GM21723 (cell line): ENCODE results near the gene THRA.

Experiments
- ATAC-seq: cut with Tn5 transposase; IDR thresholded peaks from one replicate; pipeline ENCODE4 v1.9.1; 2021; ENCODE audit warnings: mild to moderate bottlenecking, moderate library complexity; ENCODE audit not compliant: unreplicated experiment

The THRA gene

DNA sequence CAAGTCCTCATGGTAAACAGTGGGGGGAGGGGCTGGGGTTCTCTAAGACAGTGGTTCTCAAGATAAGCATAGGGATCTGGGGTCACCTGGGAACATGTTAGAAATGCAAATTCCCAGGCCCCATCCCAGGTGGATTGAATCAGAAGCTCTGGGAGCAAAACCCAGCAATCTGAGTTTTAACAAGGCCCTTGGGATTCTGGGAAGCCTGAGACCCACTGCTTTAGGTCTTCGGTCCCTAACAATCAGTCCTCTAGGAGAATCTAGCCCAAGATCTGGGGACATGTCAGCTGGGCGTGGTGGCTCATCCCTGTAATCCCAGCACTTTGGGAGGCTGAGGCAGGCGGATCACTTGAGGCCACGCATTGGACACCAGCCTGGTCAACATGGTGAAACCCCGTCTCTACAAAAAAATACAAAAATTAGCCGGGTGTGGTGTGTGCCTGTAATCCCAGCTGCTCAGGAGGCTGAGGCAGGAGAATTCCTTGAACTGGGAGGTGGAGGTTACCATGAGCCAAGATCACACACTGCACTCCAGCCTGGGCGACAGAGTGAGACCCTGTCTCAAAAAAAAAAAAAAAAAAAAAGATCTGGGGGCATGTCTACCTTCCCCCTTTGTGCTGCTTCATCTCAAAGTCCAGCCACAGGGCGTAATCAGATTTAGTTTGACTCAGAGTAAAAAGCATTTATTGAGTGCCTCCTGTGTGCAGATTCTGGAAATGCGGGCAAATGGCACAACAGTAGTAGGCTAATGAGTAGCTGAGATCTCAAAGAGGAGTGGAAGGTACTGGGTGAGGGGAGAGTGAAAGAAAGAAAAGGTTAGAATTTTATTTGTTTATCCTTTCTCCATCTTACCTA, 46.4 kb downstream of the THRA start:
- ATAC-seq: no peak

DNA sequence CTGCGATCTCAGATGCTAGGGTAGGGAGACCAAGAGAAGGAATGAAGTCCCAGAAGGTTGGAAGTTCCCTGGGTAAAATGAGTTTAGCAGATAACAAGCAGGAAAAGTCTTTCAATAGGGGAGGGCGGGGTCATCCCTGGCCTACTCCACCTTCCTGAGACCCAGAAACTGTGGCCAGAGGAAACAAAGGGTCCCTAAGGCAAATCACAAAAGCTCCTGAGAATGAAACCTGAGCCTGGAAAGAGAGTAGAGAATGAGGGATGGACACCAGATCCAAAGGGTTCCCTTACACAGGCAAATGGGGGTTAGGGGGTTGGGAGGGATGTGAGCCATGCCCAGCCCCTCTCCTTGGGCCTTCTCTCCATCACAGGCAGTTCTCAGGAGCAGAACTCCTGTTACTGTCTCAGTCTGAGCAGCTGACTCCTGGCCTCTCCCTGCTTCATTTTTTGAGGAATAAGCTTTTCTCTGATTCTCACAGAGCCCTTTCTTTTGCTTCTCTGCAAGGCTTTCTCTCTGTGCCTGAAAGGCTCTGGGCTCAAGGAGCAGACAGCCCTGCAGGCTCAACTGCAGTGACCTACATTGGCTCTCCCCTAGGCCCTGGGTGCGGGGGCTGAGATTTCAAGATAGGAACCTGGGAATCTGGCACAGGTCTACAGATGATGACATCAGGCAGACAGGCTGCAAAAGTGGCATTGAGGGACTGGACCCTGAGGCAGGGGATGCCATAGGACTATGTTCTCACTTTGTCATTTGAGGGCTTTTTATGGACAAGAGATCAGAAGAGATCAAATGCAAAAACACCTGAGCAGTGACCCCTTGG, 47.5 kb downstream of the THRA start:
- ATAC-seq: no peak

DNA sequence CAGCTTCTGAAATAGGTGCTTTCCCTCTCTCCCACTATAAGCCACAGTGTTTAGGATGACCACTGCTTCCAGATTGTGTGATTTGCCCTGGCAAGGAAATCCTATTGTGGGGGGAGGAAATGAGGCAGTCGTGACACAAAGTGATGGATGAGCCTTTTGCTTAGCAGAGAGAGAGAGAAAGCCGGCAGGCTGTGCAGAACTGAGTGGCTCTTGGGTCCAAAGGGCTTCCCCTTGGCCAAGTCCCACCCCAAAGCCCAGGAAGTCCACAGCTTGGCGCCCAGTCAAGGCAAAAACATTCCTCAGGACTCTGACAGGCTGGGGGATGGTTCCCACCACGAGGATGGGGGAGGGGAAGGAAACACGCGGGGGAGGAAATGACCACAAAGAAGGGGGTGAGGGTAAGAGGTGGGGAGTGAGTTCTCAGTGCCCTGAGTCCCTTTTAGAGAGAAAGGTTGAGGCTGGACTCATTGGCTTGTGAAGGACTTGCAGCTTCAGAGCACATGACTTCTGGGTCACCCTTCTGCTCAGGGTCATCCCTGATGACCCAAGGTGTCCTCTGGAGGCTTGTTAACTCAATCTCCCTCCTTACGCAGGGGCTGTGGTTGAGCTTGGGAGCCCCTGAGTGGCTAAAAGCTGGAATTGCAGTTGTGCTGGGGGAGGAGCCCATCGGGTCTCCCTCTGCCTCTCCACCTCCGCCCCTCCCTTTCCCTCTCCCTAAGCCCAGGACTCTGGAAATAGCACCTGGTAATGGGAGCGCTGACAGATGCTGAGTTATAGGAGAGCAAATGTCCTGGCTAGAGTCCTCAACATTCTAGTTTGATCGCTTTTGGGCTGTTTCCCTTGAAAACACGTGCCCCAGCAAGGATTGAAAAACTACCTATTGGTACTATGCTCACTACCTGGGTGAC, 48.7 kb downstream of the THRA start:
- peak; percentile 47 for ATAC-seq

GRCh38 chr17:40112191-40112711, 49.5 kb downstream of the THRA start:
- no peak for ATAC-seq

GRCh38 chr17:40112718-40113109, 49.9 kb downstream of the THRA start:
- no peak for ATAC-seq

DNA sequence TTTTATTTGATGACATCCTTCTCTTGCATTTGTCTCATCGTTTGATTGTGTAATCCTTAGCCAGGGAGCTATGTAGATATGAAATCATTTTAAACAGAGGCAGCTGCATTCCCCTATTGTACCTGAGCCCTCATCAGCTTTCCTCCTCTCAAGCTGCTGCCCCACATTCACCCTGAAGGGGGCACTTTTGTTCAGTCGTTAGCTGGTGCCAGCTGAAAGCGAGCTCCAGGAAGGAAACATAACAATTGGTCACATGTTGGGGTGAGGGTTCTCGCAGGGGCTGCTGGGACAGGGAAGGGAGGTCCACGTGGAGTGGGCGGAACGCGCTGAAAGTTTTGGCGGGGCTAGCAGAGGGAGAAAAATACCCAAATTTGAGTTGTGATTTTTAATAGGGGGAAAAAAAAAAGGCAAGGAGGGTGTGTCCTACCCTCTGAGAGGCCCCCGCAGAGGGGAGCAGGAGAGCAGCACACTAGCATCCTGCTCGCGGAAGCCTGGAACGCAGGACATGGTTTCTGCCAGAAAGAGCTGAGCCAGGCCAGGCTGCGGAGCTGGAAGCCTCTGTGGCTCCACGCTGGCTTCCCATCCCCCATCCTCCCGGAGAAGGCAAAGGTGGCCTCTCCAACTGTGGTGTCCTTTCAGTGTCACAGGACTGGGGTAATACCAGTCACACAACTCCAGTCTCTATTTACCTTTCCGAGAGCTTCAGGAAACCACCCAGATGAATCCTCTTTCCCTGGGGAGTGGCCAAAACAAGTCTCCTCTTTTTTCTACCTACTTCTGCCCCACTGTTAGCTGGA, 50.5 kb downstream of the THRA start:
- ATAC-seq: peak; percentile 81

DNA sequence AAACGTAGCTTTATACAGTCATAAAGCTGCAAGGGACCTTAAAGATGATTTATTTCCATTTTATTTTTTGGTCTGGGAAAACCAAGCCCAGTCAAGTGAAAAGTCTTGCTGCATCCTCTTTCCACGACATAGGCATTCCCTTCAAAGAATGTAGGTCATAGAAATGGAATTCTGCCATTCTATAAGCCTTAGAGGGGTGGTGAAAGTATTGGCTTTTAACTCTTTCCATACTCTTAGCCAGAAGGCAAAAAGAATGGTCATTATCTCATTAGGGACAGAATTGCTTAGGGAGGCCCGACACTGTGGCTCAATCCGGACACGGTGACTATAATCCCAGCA, 51.1 kb downstream of the THRA start:
- no peak for ATAC-seq

GRCh38 chr17:40115101-40115436, 52.3 kb downstream of the THRA start:
- no peak for ATAC-seq

- peak; percentile 54 for ATAC-seq
Observed at GRCh38 chr17:40121181-40122135, 58.7 kb downstream of the THRA start, which contains the start of gene MSL1. Gene MSL1, plus strand, starts transcription at chr17:40121971. Its CDS starts 642 bp downstream, at chr17:40122613.

GRCh38 chr17:40122136-40122998, 59.6 kb downstream of the THRA start:
- ATAC-seq: peak; percentile 31

DNA sequence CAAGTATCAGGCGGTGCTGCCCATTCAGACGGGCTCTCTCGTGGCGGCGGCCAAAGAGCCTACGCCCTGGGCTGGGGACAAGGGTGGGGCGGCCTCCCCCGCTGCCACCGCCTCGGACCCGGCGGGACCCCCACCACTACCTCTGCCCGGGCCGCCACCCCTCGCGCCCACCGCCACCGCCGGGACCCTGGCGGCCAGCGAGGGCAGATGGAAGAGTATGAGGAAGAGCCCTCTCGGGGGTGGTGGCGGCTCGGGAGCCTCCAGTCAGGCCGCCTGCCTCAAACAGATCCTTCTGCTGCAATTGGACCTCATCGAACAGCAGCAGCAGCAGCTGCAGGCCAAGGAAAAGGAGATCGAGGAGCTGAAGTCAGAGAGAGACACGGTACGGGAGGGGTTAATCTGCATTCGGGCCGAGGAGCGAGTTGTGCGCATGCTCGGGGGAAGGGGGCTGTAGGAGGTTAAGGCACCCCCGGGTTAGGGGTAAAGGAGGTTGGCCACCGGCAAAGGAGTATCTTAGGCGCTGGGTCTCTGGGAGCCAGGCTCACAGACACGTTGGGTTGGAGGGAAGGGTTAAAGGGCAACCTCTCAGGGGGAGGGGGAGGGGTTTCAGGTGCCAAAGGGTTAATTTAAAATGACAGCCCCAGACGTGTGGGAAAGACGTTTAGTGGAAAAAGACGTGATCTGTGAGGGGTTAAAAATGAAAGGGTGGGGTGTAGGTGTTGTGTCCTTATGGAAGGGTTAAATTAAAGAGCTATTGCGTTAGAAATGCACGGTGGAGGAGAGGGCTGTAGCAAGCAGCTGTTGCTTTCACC, 60.4 kb downstream of the THRA start:
- peak; percentile 14 for ATAC-seq

- no peak for ATAC-seq
Observed at GRCh38 chr17:40123811-40124114, 61.0 kb downstream of the THRA start.

- no peak for ATAC-seq
Observed at GRCh38 chr17:40124279-40125141, 61.7 kb downstream of the THRA start.

DNA sequence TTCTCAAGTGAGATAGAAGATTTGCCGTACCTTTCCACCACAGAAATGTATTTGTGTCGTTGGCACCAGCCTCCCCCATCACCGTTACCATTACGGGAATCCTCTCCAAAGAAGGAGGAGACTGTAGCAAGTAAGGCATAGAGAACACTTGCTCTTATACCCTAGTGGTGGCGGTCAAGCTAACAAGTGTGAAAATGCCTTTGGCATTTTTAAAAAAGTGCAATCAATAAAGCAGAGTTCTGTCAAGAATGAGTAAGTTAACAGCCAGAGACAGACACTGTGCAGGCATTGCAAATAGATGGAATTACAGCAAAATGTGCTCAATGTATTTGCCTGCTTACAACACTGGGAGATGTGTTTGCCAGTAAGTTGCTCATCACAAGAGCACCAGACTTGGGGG, 66.7 kb downstream of the THRA start:
- ATAC-seq: no peak

DNA sequence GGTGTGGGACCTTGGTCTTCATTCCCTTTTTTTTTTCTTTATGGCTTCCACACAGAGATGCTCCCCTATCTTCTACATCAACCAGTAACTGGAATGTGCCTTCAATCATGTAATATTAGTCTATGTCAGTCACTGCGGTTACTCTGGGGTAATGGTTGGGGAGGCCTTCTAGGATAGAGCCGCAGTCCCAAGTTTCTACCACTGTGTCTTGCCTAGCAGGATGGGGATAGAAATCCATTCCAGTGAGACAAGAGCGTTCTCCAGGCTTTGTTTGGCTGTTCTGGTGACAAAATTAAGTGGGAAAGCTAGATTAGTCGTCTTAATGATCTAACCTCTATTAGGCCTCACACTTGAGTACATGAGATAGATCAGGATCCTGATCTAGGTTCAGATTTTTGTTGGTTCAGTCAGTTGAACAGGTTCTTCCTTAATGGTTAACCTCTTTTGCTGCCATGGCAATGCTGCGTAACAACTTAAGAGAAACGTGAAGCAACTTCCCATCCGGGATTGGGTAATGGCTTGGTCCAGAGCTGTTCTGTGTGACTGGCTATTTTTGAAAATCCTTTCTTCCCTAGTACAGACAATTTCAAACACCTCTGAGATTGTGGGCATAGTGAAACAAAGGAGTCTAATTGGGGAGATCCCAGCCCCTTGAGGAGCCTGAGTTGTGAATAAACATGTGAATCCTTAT, 67.7 kb downstream of the THRA start:
- ATAC-seq: no peak

DNA sequence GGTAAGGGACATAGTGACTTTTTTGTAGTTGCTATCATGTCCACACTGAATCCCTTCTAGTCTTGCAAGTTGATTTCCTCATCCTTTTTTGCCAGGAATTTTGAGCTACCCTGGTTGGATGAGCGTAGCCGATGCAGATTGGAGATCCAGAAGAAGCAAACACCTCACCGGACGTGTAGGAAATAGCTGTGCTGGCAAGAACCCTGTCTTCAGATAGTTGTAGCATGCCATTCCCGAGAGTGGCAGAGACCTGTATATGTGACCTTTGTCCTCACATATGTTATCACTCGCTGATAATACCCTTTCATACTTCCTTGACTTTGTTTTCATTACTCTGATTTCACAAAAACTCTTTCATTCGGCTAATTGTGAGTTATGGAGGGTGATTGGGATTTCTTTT, 71.4 kb downstream of the THRA start:
- ATAC-seq: no peak
